K562 (cell line): Measurements from ENCODE around the gene GNG7. TPM values are rescaled to one million over a fixed set of nuclear protein-coding genes. Genes with fewer than 3 reads are reported as not detected.
A peak's percentile ranks its signal among the peaks of the same experiment; 100 is the strongest.
"Not testable (repeated sequence)": the region's sequence is repeated elsewhere in the genome, so short reads cannot be mapped to it uniquely, and the experiment has no call there.

Experiments
- ATAC-seq: fragments of 200-7000 bp; cut with Tn5 transposase; 3 replicates; pipeline ENCODE4 v1.9.1; 2020; ENCODE audit warnings: moderate library complexity
- BruUV-seq: library from RNA; stranded (reverse); fragments of 400-500 nt; replicated peaks from 2 replicates; lab custom pipeline; 2021; lab: Mats Ljungman, UMichigan
- CTCF ChIA-PET: fragments of 300-600 bp; formaldehyde crosslinking; extraction: SDS; loops from one replicate; lab custom pipeline; 2021; ENCODE audit warnings: low intra/inter-chr PET ratio; lab: Yijun Ruan, JAX
- POLR2A ChIA-PET: fragments of 300-600, 350-650 bp; sonication (Branson Sonifier 250); formaldehyde crosslinking; extraction: SDS; loops from one replicate; lab custom pipeline; 2021; ENCODE audit warnings: antibody characterized with exemption, inconsistent platforms; lab: Yijun Ruan, JAX
- DNase-seq, 4 experiments: peaks; one replicate each; pipeline versions ENCODE4 v3.0.0 to v3.0.0-alpha.2; 2011 to 2018; ENCODE audit warnings: low spot score in 3 of 4, mixed read lengths in 3 of 4; ENCODE audit errors: extremely low read depth in 1 of 4
- FAIRE-seq: peaks from 2 replicates; lab custom pipeline; 2011; peaks lifted over from hg19 to GRCh38; lab: Jason Lieb, UNC
- H2AFZ ChIP-seq: 2 replicates; pipeline ENCODE4 v1.6.0; 2011; ENCODE audit warnings: low read depth, low read length, control low read depth, inconsistent platforms
- H3K27ac ChIP-seq: fragments of 200-600 bp; 3 replicates; pipeline ENCODE4 v1.8.0; 2011; ENCODE audit warnings: low read depth, mild to moderate bottlenecking, control low read depth, inconsistent platforms, low read length, moderate library complexity, mixed read lengths; ENCODE audit errors: extremely low read depth
- H3K27me3 ChIP-seq, 2 experiments: fragments of 300-600 bp in 1 of 2; 2 replicates in 1 of 2; 3 replicates in 1 of 2; pipeline versions ENCODE4 v1.6.0 to v1.8.0; 2011; ENCODE audit warnings: inconsistent platforms in 2 of 2, low read length in 2 of 2, mild to moderate bottlenecking in 1 of 2, mixed read lengths in 1 of 2, moderate library complexity in 1 of 2; ENCODE audit not compliant: control insufficient read depth in 2 of 2, insufficient read depth in 2 of 2
- H3K36me3 ChIP-seq: fragments of 300-600 bp; 3 replicates; pipeline ENCODE4 v1.8.0; 2011; ENCODE audit warnings: mild to moderate bottlenecking, low read length, inconsistent platforms; ENCODE audit not compliant: control insufficient read depth, insufficient read depth
- H3K4me1 ChIP-seq, 2 experiments: fragments of 200-600 bp in 1 of 2; replicated peaks in 1 of 2; 2 replicates in 1 of 2; 3 replicates in 1 of 2; pipeline versions ENCODE4 v1.5.1 to v1.8.0; 2011; ENCODE audit warnings: inconsistent platforms in 2 of 2, low read length in 2 of 2, mild to moderate bottlenecking in 1 of 2, mixed read lengths in 1 of 2, moderate library complexity in 1 of 2; ENCODE audit not compliant: control insufficient read depth in 2 of 2, insufficient read depth in 2 of 2
- H3K4me2 ChIP-seq: 2 replicates; pipeline ENCODE4 v1.6.1; 2011; ENCODE audit warnings: low read length, control low read depth, inconsistent platforms, mixed read lengths; ENCODE audit not compliant: insufficient read depth
- H3K4me3 ChIP-seq: fragments of 200-600 bp; sonication (generic), shearing (Covaris generic); 2 replicates; pipeline ENCODE4 v1.5.1; 2016; ENCODE audit warnings: control low read depth, inconsistent platforms
- H3K79me2 ChIP-seq: fragments of 200-600 bp; 3 replicates; pipeline ENCODE4 v1.8.0; 2011; ENCODE audit warnings: low read length, inconsistent platforms; ENCODE audit not compliant: control insufficient read depth, insufficient read depth
- H3K9ac ChIP-seq, 2 experiments: 2 replicates each; pipeline versions ENCODE4 v1.6.0 to v1.6.1; 2011; ENCODE audit warnings: low read depth in 2 of 2, low read length in 2 of 2, control low read depth in 1 of 2, inconsistent platforms in 1 of 2, mild to moderate bottlenecking in 1 of 2, mixed read lengths in 1 of 2; ENCODE audit not compliant: insufficient read depth in 1 of 2
- H3K9me1 ChIP-seq: one replicate; pipeline ENCODE4 v1.6.0; 2011; ENCODE audit warnings: inconsistent platforms, mild to moderate bottlenecking, low read length, moderate library complexity; ENCODE audit not compliant: control insufficient read depth, insufficient read depth
- H3K9me3 ChIP-seq: replicated peaks from 2 replicates; pipeline ENCODE4 v1.5.1; 2011; ENCODE audit warnings: low read depth, low read length, inconsistent platforms; ENCODE audit not compliant: control insufficient read depth, insufficient read depth
- H4K20me1 ChIP-seq: replicated peaks from 2 replicates; pipeline ENCODE4 v1.6.1; 2011; ENCODE audit warnings: low read length, inconsistent platforms, mixed read lengths; ENCODE audit not compliant: control insufficient read depth, insufficient read depth
- THRB ChIP-seq: fragments of 450-650 bp; formaldehyde crosslinking; conservative IDR thresholded peaks from 2 replicates; pipeline ENCODE4 v1.4.0; 2022; ENCODE audit warnings: mild to moderate bottlenecking, missing genetic modification characterization
- ZKSCAN1 ChIP-seq: fragments of 150-350 bp; IDR thresholded peaks from 2 replicates; pipeline ENCODE4 v1.6.1; 2016; ENCODE audit warnings: low read depth, low read length
- ZNF121 ChIP-seq: sonication (generic); formaldehyde crosslinking; conservative IDR thresholded peaks from 2 replicates; pipeline ENCODE4 v1.8.0; 2022; ENCODE audit warnings: missing genetic modification reagents
- WGBS: fragments of 100-300 bp; shearing (Covaris generic); methylation state at CpG from one replicate; pipeline ENCODE4 v1.1.6; 2016; ENCODE audit warnings: low coverage, mixed read lengths; ENCODE audit not compliant: insufficient coverage; ENCODE audit errors: missing lambda C conversion rate; 5-methylcytosine and 5-hydroxymethylcytosine counted together
- in situ Hi-C: fragments of 300-500 bp; cut with MboI; formaldehyde crosslinking; loops from 4 replicates; pipeline ENCODE4 v1.15.0; 2018; ENCODE audit warnings: inconsistent platforms, mixed read lengths
- intact Hi-C: fragments of 100-400 bp; cut with micrococcal nuclease; formaldehyde crosslinking; loops from 2 replicates; pipeline ENCODE4 v1.14.2; 2022
- polyA plus RNA-seq, 8 experiments: library from polyadenylated mRNA; depleted of rRNA in 4 of 8; stranded (reverse) in 5 of 8; unstranded in 3 of 8; fragments of >200 nt; fragmentation: Nextera tagmentation in 2 of 8; fragmentation: Illumina TruSeq in 1 of 8; extraction: Ambion mirVana in 2 of 8; extraction: Trizol in 1 of 8; gene quantifications; 2 replicates each; pipeline versions ENCODE4 v1.2.1 to v1.2.3, GENCODE V29; 2011 to 2014; ENCODE audit warnings: inconsistent platforms in 1 of 8, missing spikeins in 1 of 8
- total RNA-seq, 7 experiments: library from RNA; depleted of rRNA in 6 of 7; stranded (reverse); fragments of >200 nt in 6 of 7; fragmentation: Illumina TruSeq in 2 of 7; extraction: Trizol in 2 of 7; gene quantifications; 2 replicates each; pipeline versions ENCODE4 v1.2.1 to v1.2.3, GENCODE V29; 2011 to 2021; ENCODE audit warnings: low replicate concordance in 1 of 7

Gene GNG7
- total and polyA plus RNA-seq, 9 of the 15 experiments (the other 6 are each of a cell fraction or from before 2014, with no cell fraction given), result 0.01 to 0.20 (median 0.06) TPM; not detected in 1

- CTCF ChIA-PET, H4K20me1 ChIP-seq, H2AFZ ChIP-seq, BruUV-seq, in situ Hi-C loops, H3K4me2 ChIP-seq, ATAC-seq, FAIRE-seq, H3K9ac ChIP-seq, H3K9me1 ChIP-seq, H3K79me2 ChIP-seq, intact Hi-C loops, DNase-seq, H3K9me3 ChIP-seq, H3K4me3 ChIP-seq, H3K27ac ChIP-seq, H3K36me3 ChIP-seq: not testable (repeated sequence)
- 22% methylated on average over 7 of the region's 12 CpGs for WGBS
- H3K27me3 ChIP-seq, result peaks cover 6 to 50% of the 10 kb centered on the region in 2 experiments; a peak in 4 of 5 replicates
- peak; percentile 72 for TF ChIP-seq ZNF121 (CRISPR knock-in tag)
- POLR2A ChIA-PET, result interaction anchor here (0.6 to 1.0 kb wide), 2 partner anchors 96 to 1549 kb away, joined by 3 read pairs; partner anchors contain the start of gene GADD45B
- peaks cover 0 to 15% of the 10 kb centered on the region in 2 experiments; a peak in 1 of 5 replicates for H3K4me1 ChIP-seq
Measured at GRCh38 chr19:2572152-2572551, 130.3 kb downstream of the GNG7 start.

GRCh38 chr19:2569596-2570465, 132.7 kb downstream of the GNG7 start:
- BruUV-seq, result no TSS peak
- whole genome bisulfite sequencing, result 6% methylated on average over 19 of the region's 21 CpGs
- POLR2A ChIA-PET, result interaction anchor here (0.6 kb wide), 2 partner anchors 10 to 13 kb away, joined by 3 read pairs; no protein-coding TSS in a partner anchor
- ATAC-seq (no peak), DNase-seq (peak in 1 of 4 experiments; percentile 1), FAIRE-seq (no peak)
- Histone ChIP-seq H3K4me3 (no peak overlapping the region), H4K20me1 (no peaks in the 10 kb centered on the region), H3K36me3 (no peaks in the 10 kb centered on the region), H3K79me2 (no peaks in the 10 kb centered on the region), H3K4me1 (peaks cover 0 to 4% of the 10 kb centered on the region in 2 experiments; a peak in 1 of 5 replicates), H3K9me1 (no peaks in the 10 kb centered on the region), H3K4me2 (no peak overlapping the region), H3K9ac (no peak overlapping the region), H3K27ac (no peak overlapping the region), H3K27me3 (peaks cover 11 to 54% of the 10 kb centered on the region in 2 experiments; a peak in 4 of 5 replicates), H3K9me3 (peaks cover 5% of the 10 kb centered on the region), H2AFZ (no peak overlapping the region)
- CTCF ChIA-PET, result no interaction called here
- in situ Hi-C loops, result no loop called here
- intact Hi-C loops, result no loop called here
- TF ChIP-seq THRB (CRISPR knock-in tag), result no peak
- TF ChIP-seq ZKSCAN1, result no peak
